GM04503 (cell line): ENCODE results near the gene SRRM2.

Experiments
- DNase-seq: peaks from one replicate; pipeline ENCODE4 v3.0.0-alpha.2; 2012; ENCODE audit warnings: low read depth

SRRM2 gene

GRCh38 chr16:2798723-2799204 lies 46.3 kb downstream of the SRRM2 start:
- DNase-seq = no peak

GRCh38 chr16:2799205-2799858 lies 46.9 kb downstream of the SRRM2 start:
- DNase-seq = no peak

DNA sequence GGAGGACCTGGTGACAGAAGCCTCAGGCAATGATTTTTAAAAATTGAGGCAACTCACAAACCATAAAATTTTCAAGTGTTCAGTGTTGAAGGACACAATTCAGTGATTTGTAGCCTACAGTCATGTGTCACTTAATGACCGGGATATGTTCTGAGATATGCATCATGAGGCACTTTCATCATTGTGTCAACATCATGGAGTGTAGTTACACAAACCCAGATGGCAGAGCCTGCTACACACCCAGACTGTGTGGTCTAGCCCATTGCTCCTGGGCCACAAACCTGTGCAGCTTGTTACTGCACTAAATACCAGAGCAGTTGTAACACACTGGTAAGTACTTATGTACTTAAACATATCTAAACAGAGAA lies 47.4 kb downstream of the SRRM2 start:
- no peak for DNase-seq

DNA sequence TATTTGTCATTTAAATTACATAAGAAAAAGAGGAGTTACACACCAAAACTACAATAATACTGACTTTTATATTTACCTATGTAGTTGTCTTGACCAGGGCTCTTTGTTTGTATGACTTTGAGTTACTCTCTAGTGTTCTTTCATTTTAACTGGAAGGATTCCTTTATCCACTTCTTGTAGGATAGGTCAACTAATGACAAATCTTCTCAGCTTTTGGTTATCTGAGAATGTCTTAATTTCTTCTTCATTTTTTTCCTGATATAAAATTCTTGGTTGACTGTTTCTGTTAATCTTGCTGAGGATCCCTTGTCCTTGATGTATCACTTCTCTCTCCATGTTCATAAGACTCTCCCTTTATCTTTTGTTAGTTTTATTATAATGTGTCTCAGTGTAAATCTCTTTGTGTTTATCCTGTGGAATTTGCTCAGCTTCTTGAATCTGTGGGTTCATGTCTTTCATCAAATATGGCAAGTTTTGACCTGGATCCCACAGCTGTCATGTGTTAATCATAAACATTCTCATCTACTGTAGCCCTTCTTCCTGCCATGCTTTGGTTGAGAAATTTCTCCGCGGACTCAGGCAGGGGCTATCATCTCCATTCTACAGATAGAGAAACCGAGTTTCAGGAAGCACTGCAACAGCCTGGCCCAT lies 51.2 kb downstream of the SRRM2 start:
- DNase-seq = no peak

- DNase-seq = no peak
Observed at GRCh38 chr16:2804728-2805127, 52.3 kb downstream of the SRRM2 start.

DNA sequence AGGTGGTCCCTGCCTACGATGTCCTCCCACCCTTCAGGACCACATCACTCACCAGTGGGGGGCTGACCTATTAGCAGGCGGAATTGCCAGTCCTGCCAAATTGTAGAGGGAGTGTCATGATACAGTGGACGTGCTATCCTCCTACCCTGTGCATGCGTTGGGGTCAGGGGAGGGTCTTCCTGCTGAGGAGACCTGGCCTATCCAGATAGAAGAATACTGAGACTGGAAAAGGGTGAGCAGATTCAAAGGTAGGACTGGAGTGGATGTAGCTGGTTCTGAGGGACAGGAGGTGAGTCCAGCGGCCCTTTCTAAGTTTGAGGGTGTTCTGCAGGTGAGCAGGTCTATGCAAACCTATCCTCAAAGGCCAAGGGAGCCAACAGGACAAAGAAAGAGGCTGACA lies 53.8 kb downstream of the SRRM2 start:
- DNase-seq = no peak

- no peak for DNase-seq
Observed at GRCh38 chr16:2808181-2808580, 55.7 kb downstream of the SRRM2 start.

DNA sequence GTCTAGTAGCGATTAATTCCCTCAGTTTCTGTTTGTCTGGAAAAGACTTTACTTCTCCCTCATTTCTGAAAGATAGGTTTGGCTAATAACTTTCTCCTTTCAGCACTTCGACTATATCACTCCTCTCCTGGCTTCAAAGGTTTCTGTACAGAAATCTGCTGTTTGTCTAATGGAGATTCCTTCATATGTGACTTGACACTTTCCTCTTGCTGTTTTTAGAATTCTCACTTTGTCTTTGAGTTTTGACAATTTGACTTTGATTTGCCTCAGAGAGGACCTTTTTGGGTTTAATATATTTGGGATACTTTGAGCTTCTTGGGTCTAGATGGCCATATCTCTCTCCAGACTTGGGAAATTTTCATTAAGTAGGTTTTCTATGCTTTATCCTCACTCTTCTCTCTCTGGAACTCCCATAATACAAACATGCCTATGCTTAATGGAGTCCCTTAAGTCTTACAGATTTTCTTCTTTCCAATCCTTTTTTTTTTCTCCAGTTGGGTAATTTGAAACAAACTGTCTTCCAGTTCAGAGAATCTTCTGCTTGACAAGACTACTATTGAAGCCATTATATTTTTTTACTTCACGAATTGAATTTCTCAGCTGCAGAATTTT lies 56.8 kb downstream of the SRRM2 start:
- no peak for DNase-seq

DNA sequence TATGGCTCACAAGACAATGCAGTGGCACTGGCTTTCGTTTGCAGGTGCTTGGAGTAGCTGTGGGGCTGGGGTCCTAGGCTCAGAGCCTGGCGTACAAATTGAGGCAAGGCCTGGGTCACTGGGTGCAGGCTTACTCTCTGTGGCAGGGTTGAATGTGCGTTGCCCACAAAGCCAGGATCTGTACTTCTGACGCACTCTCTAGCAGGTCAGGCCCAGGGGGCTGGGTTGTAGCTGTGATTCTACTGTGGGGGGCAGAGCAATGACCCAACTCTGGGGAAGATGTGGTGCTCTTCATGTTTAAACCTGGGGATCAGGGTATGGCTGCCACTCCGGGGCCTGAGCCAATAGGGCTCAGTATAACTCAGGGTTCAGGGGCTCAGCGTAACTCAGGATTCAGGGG lies 58.2 kb downstream of the SRRM2 start:
- DNase-seq = no peak

DNA sequence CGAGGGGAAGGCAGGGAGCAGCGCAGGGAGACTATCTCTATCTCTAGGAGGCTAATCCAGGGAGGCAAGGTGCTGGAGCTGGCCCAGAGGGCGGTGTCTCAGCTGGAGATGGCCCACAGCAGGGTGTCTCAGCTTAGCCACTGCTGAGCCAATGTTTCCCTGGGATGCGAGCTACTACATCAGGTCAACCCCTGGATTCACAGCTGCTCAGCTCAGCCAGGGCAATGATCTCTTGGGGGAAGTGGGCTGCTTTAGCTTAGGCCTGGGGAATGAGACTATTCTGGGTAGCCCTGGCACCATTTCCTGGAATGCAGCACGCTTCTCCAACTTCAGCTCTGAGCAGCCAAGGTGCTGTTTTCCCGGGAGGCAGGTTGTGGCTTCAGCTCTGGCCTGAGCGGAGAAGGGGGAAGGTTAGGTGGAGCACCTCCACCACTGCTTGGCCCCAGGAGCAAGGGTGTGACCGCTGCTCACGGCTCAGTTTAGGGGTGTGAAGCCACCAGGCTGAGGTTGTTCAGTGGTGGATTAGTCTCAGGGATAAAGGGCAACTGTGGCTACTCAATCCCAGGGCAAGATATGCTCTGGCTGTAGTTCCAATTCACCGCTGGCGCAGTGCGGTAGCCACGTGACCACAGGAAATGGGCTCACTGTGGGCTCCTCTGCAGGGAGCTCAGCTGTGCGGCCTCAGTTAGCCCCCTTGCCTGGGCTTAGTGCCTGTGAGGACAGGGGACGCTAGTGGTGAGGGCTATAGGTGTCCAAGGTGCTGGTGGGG lies 59.4 kb downstream of the SRRM2 start:
- DNase-seq = no peak

- DNase-seq = no peak
Observed at GRCh38 chr16:2813771-2814221, 61.4 kb downstream of the SRRM2 start.

DNA sequence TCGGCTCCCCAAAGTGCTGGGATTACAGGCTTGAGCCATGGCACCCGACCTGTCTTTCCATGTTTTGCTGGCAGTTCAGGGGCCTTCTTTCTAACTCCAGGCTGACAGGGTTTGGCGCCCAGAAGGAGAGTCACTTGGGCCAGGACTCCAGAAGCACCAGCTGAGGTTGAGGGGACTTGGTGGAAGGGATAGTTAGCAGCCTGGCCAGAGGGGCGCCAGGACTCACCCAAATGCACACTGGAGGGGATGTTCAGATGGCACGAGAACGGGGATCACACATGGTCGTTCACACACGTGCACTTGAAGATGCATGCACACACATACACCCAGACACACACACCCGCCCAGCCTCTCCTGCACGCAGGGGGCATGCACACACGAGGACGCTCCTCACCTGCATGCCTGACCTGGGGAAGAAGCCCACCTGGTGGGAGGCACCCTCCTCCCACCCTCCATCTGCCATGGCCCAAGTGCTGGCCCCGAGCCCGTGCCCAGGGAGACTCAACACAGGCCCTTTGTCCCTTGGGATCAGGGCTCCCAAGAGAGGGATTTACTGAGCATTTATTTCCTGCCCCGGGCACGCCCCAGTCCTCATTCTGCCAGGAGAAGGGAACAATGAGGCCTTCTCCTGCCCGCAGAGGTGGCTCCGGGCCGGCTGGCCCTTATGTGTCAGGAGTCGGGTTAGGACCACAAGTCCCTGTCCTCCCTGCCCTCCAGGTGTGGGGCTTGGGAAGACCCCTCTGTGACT lies 62.3 kb downstream of the SRRM2 start:
- DNase-seq = no peak

- no peak for DNase-seq
Observed at GRCh38 chr16:2815299-2815771, 62.9 kb downstream of the SRRM2 start.

DNA sequence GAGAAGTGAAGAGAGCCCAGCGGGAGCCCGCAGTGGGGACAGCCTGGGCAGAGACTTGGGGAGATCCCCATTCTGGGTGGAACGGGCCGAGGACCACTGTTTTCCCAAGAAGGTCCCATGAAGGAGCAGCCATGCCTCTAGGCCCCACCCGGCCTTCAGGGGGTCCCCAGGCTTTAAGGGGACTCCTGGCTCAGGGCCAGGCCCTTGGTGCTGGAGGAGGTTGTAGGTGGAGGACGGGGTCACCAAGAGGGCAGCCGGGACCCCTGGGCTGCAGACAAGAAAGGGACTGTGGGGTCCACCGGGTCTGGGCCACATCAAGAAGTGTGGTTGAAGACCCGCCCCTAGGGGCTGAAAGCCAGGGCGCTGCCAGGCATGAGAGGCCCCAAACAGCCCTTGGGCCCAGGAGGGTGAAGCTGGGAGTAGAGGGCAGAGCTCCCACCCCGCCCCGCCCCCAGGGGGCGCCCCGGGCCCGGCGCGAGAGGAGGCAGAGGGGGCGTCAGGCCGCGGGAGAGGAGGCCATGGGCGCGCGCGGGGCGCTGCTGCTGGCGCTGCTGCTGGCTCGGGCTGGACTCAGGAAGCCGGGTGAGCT lies 64.4 kb downstream of the SRRM2 start, which contains the start of gene PRSS21:
PRSS21 (plus strand) TSS at position 487 of the 589 bp plus-strand sequence; CDS start at position 519, 32 bp downstream.
- DNase-seq = no peak

DNA sequence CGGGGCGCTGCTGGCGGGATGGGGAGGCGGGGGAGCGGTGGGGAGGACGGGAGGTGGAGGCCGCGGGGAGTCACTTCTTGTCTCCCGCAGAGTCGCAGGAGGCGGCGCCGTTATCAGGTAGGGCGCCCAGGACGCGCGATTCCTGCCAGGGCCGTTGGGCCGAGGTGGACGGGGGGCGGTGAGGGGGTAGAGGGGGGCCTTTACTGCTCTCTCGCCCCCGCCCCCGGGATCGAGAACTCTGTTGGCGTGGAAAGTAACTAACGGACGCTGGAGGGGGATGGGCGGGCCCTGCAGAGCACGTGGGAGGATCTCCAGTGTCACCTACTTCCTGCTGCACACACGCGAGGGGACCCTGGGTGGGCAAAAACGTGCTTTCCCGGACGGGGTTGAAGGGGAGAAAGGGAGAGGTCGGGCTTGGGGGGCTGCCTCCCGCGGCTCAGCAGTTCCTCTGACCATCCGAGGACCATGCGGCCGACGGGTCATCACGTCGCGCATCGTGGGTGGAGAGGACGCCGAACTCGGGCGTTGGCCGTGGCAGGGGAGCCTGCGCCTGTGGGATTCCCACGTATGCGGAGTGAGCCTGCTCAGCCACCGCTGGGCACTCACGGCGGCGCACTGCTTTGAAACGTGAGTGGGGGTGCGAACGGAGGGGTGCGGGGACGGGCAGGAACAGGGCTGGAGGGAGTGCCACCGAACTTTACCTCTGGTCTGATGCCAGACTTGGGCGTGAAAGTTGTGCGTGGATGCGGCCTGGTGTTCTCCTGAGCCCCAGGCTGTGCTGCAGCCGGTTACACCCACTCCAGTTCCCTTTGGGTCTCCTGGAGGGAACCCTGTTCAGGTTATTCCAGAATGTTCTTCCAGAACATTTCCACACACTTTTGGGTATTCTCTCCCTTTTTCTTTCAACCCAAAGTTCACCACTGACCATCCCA lies 65.2 kb downstream of the SRRM2 start:
- no peak for DNase-seq

- no peak for DNase-seq
Observed at GRCh38 chr16:2818272-2818876, 65.9 kb downstream of the SRRM2 start.

DNA sequence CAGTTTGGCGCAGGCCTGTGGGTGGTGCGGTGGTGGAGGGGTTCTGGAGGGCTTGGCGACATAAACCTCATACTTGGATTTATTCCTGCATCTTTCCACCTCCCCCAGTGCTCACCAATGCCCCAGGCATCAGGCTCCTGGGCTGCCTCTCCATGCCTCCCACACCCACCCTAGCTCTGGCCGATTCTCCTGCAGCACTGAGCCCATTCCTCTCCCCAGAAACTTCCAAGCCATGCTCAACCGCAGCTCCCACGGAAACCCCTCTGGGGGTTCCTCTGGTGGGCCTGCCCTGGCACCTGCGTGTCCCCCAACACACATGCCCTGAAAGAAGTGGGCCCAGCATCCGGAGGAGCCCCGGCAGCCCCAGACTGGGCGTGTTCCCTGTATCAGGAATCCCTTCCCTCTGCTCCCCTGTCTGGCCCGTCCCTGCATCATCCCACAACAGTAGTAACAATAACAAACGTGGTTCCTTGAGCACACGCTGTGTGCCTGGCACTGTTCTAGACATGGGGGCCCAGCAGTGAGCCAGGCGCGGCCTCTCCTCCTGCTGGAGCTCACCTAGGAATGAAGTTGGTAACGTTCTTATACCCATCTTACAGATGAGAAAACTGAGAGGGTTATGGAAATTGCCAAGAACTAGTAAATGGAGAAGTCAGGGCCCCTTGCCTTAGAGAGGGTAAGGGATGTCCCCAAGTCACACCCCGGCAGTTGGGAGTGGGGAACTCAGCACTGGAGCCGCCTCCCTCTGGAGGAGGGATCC lies 66.9 kb downstream of the SRRM2 start:
- DNase-seq = no peak

- DNase-seq = no peak
Observed at GRCh38 chr16:2819939-2820835, 67.7 kb downstream of the SRRM2 start.
